HT-29 (cell line): ENCODE data around the gene ITGAX. TPM values are rescaled to one million over a fixed set of nuclear protein-coding genes. Genes with fewer than 3 reads are reported as not detected.

Source experiments
- total RNA-seq: library from RNA; depleted of rRNA; stranded (reverse); fragments of >200 nt; shearing (Covaris generic); gene quantifications from 2 replicates; pipeline ENCODE4 v1.2.3, GENCODE V29; 2014; rRNA removed

Gene ITGAX
- total RNA-seq, 1 experiment from 2014 or later: 0.15 TPM

Other genes starting within 250 kb of the ITGAX start
- 53.2 and 56.3 TPM in 2 replicates for gene BCKDK, start 246.8 kb upstream of the ITGAX start, total RNA-seq
- 50.1 and 55.7 TPM in 2 replicates for gene KAT8, start 237.5 kb upstream of the ITGAX start, total RNA-seq
- 116 and 128 TPM in 2 replicates for gene PRSS8, start 219.4 kb upstream of the ITGAX start, total RNA-seq
- 2.3 and 4.1 TPM in 2 replicates for gene PRSS36, start 205.1 kb upstream of the ITGAX start, total RNA-seq
- 34.0 and 36.5 TPM in 2 replicates for gene FUS, start 175.0 kb upstream of the ITGAX start, total RNA-seq
- gene PYCARD, start 152.4 kb upstream of the ITGAX start, total RNA-seq: 118 and 130 TPM in 2 replicates
- gene TRIM72, start 141.1 kb upstream of the ITGAX start, total RNA-seq: 0.23 and 0.84 TPM in 2 replicates
- not detected in 2 replicates for gene PYDC1, start 138.0 kb upstream of the ITGAX start, total RNA-seq
- 4.3 and 5.1 TPM in 2 replicates for gene ITGAM, start 95.2 kb upstream of the ITGAX start, total RNA-seq
- gene ITGAD, start 38.2 kb downstream of the ITGAX start, total RNA-seq: not detected in 2 replicates
- gene COX6A2, start 73.2 kb downstream of the ITGAX start, total RNA-seq: not detected in 2 replicates
- gene ZNF843, start 87.6 kb downstream of the ITGAX start, total RNA-seq: not detected in 2 replicates
- gene ARMC5, start 104.3 kb downstream of the ITGAX start, total RNA-seq: 31.0 and 33.1 TPM in 2 replicates
- gene TGFB1I1, start 117.0 kb downstream of the ITGAX start, total RNA-seq: 0.43 and 1.1 TPM in 2 replicates
- gene SLC5A2, start 127.9 kb downstream of the ITGAX start, total RNA-seq: 0.29 and 0.86 TPM in 2 replicates
- gene RUSF1, start 153.2 kb downstream of the ITGAX start, total RNA-seq: 43.7 and 53.3 TPM in 2 replicates
- gene AHSP, start 172.7 kb downstream of the ITGAX start, total RNA-seq: not detected in 2 replicates